GM12892 (cell line): ENCODE measurements around the gene TLE2.

Experiments used
- POLR2A ChIP-seq: IDR thresholded peaks from 2 replicates; pipeline ENCODE4 v1.6.1; 2011; ENCODE audit warnings: low read depth, low read length, control low read depth
- TAF1 ChIP-seq: IDR thresholded peaks from 2 replicates; pipeline ENCODE4 v1.6.1; 2011; ENCODE audit warnings: low read depth, mild to moderate bottlenecking, control low read depth, low read length, borderline replicate concordance

DNA sequence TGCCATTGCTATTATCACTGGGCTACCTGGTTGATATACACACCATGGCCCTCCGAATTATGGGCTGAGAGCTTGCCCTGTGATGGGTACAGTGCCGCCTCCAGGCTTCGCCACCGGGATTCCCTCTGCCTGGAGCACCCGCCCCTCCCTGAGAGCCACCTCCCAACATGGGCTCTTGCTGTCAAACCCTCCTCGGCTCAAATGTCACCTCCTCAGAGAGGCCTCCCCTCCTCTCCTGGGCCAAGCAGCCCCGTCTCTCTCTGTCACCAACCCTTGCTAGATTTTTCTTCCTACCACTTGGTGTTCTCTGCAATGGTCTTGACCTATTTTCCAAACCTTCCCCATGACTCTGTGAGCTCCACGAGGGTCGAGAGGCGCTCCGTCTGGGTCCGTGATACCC is 12.2 kb upstream of the TLE2 start:
- TF ChIP-seq POLR2A = no peak
- TF ChIP-seq TAF1 = no peak
